HL-60 (cell line): ENCODE results near the gene TLR3.

Experiments used
- DNase-seq, 2 experiments: peaks; one replicate each; pipeline ENCODE4 v3.0.0-alpha.2; 2010 to 2020; ENCODE audit warnings: low read depth in 1 of 2, low spot score in 1 of 2
- H3K27ac ChIP-seq: fragments of 250-450 bp; sonication (Bioruptor Pico); replicated peaks from 2 replicates; pipeline ENCODE4 v1.5.1; 2020; ENCODE audit warnings: mild to moderate bottlenecking, moderate library complexity
- H3K27me3 ChIP-seq: fragments of 250-450 bp; sonication (Bioruptor Pico); 2 replicates; pipeline ENCODE4 v1.5.1; 2021; ENCODE audit warnings: mild to moderate bottlenecking, moderate library complexity; ENCODE audit not compliant: insufficient read depth, poor library complexity, severe bottlenecking
- H3K4me3 ChIP-seq: replicated peaks from 2 replicates; pipeline ENCODE4 v1.5.1; 2011; ENCODE audit warnings: mild to moderate bottlenecking, control low read depth, low read length; ENCODE audit not compliant: insufficient read depth
- CTCF ChIP-seq: IDR thresholded peaks from one replicate; pipeline ENCODE4 v1.5.1; 2011; ENCODE audit warnings: low read length, control low read depth, inconsistent platforms; ENCODE audit not compliant: insufficient read depth
- GABPA ChIP-seq: IDR thresholded peaks from 2 replicates; pipeline ENCODE4 v1.6.1; 2012; ENCODE audit warnings: low read depth
- POLR2AphosphoS5 ChIP-seq: IDR thresholded peaks from 2 replicates; pipeline ENCODE4 v1.6.1; 2012; ENCODE audit warnings: low read depth
- REST ChIP-seq: IDR thresholded peaks from 2 replicates; pipeline ENCODE4 v1.6.1; 2012; ENCODE audit warnings: low read depth; ENCODE audit not compliant: insufficient replicate concordance
- SPI1 ChIP-seq: IDR thresholded peaks from 2 replicates; pipeline ENCODE4 v1.6.1; 2012; ENCODE audit warnings: low read depth, mild to moderate bottlenecking, borderline replicate concordance

The TLR3 gene

GRCh38 chr4:186067757-186068385 lies 1.1 kb upstream of the TLR3 start:
- H3K4me3 ChIP-seq = peak overlapping the region; percentile 37
- TF ChIP-seq SPI1 (no peak), CTCF (peak; percentile 29), POLR2AphosphoS5 (no peak)
- H3K27me3 ChIP-seq = peaks cover 4% of the 10 kb centered on the region
- no peak overlapping the region for H3K27ac ChIP-seq
- peak in 1 of 2 experiments; percentile 50 for DNase-seq

- TF ChIP-seq SPI1 (no peak), GABPA (no peak), REST (no peak), CTCF (no peak), POLR2AphosphoS5 (no peak)
- Histone ChIP-seq H3K27me3 (peaks cover 4% of the 10 kb centered on the region), H3K4me3 (no peak overlapping the region), H3K27ac (no peak overlapping the region)
- DNase-seq = no peak
Measured at GRCh38 chr4:186069729-186070128, 773 bp downstream of the TLR3 start.

- no peak for DNase-seq
- peaks cover 5% of the 10 kb centered on the region for H3K27me3 ChIP-seq
- TF ChIP-seq GABPA (no peak), SPI1 (no peak)
- no peak overlapping the region for H3K27ac ChIP-seq
- H3K4me3 ChIP-seq = no peak overlapping the region
Measured at GRCh38 chr4:186072516-186072915, 3.6 kb downstream of the TLR3 start.

GRCh38 chr4:186074189-186074588 lies 5.2 kb downstream of the TLR3 start:
- peaks cover 5% of the 10 kb centered on the region for H3K27me3 ChIP-seq
- no peak overlapping the region for H3K27ac ChIP-seq
- TF ChIP-seq REST (no peak), POLR2AphosphoS5 (no peak), CTCF (no peak), SPI1 (no peak), GABPA (no peak)
- no peak overlapping the region for H3K4me3 ChIP-seq
- no peak for DNase-seq
